WTC11 (cell line): ENCODE measurements around the gene CREG2. TPM values are rescaled to one million over a fixed set of nuclear protein-coding genes. Genes with fewer than 3 reads are reported as not detected.

Source experiments
- ATAC-seq: fragments of 200-7000 bp; cut with Tn5 transposase; 2 replicates; pipeline ENCODE4 v1.10.0; 2021; ENCODE audit warnings: mild to moderate bottlenecking, moderate library complexity
- CTCF ChIA-PET: fragments of 300-600 bp; sonication (Branson Sonifier 250); formaldehyde crosslinking; loops from one replicate; lab custom pipeline; 2021; ENCODE audit warnings: antibody characterized with exemption; lab: Charles Lee
- POLR2A ChIA-PET: fragments of 350-600 bp; sonication (Branson Sonifier 250); formaldehyde crosslinking; loops from one replicate; lab custom pipeline; 2021; ENCODE audit warnings: antibody characterized with exemption; lab: Charles Lee
- DNase-seq: peaks from one replicate; pipeline ENCODE4 v3.0.0; 2021; ENCODE audit warnings: low spot score
- H3K27ac Mint-ChIP-seq: 2 replicates; pipeline ENCODE4 v1.8.0; 2021; ENCODE audit warnings: mixed read lengths
- H3K27me3 Mint-ChIP-seq: 2 replicates; pipeline ENCODE4 v1.8.0; 2021; ENCODE audit warnings: low read depth, mild to moderate bottlenecking, moderate library complexity, mixed read lengths
- H3K36me3 Mint-ChIP-seq: 2 replicates; pipeline ENCODE4 v1.8.0; 2021; ENCODE audit warnings: mixed read lengths
- H3K4me1 Mint-ChIP-seq: 2 replicates; pipeline ENCODE4 v1.8.0; 2022; ENCODE audit warnings: mixed read lengths
- H3K4me3 Mint-ChIP-seq: 2 replicates; pipeline ENCODE4 v1.8.0; 2021; ENCODE audit warnings: mild to moderate bottlenecking, moderate library complexity, mixed read lengths
- H3K9me3 Mint-ChIP-seq: 2 replicates; pipeline ENCODE4 v1.8.0; 2021; ENCODE audit warnings: mixed read lengths
- AR ChIP-seq: fragments of 250-450 bp; sonication (Bioruptor Pico); IDR thresholded peaks from 2 replicates; pipeline ENCODE4 v1.9.0; 2021; ENCODE audit warnings: mild to moderate bottlenecking
- ATF1 ChIP-seq: sonication (generic); formaldehyde crosslinking; IDR thresholded peaks from 2 replicates; pipeline ENCODE4 v1.8.1; 2023; ENCODE audit warnings: mild to moderate bottlenecking, moderate library complexity, missing genetic modification reagents
- E2F4 ChIP-seq: sonication (generic); formaldehyde crosslinking; IDR thresholded peaks from 2 replicates; pipeline ENCODE4 v1.8.1; 2022; ENCODE audit warnings: low read depth, mild to moderate bottlenecking, moderate library complexity, missing genetic modification reagents, borderline replicate concordance
- IRF1 ChIP-seq: sonication (generic); formaldehyde crosslinking; IDR thresholded peaks from 2 replicates; pipeline ENCODE4 v1.8.0; 2023; ENCODE audit warnings: missing genetic modification reagents
- MAX ChIP-seq: sonication (generic); formaldehyde crosslinking; IDR thresholded peaks from 2 replicates; pipeline ENCODE4 v1.8.0; 2022; ENCODE audit warnings: mild to moderate bottlenecking, missing genetic modification reagents
- MXD4 ChIP-seq: fragments of 250-450 bp; sonication (Bioruptor Pico); IDR thresholded peaks from 2 replicates; pipeline ENCODE4 v1.8.0; 2021; ENCODE audit warnings: mild to moderate bottlenecking, moderate library complexity, borderline replicate concordance
- NR1H2 ChIP-seq: sonication (generic); formaldehyde crosslinking; IDR thresholded peaks from 2 replicates; pipeline ENCODE4 v1.9.0; 2021; ENCODE audit warnings: mild to moderate bottlenecking, moderate library complexity, missing genetic modification reagents
- OVOL2 ChIP-seq: fragments of 250-450 bp; sonication (Bioruptor Pico); IDR thresholded peaks from 2 replicates; pipeline ENCODE4 v1.9.0; 2021; ENCODE audit warnings: mild to moderate bottlenecking, borderline replicate concordance
- RORB ChIP-seq: fragments of 250-450 bp; sonication (Bioruptor Pico); IDR thresholded peaks from 2 replicates; pipeline ENCODE4 v1.9.0; 2021; ENCODE audit warnings: mild to moderate bottlenecking
- USF1 ChIP-seq: sonication (generic); formaldehyde crosslinking; IDR thresholded peaks from 2 replicates; pipeline ENCODE4 v1.8.0; 2022; ENCODE audit warnings: mild to moderate bottlenecking, missing genetic modification reagents
- ZNF121 ChIP-seq: sonication (generic); formaldehyde crosslinking; IDR thresholded peaks from 2 replicates; pipeline ENCODE4 v1.8.0; 2023; ENCODE audit warnings: missing genetic modification reagents
- ZNF138 ChIP-seq: sonication (generic); formaldehyde crosslinking; conservative IDR thresholded peaks from 2 replicates; pipeline ENCODE4 v1.8.1; 2022; ENCODE audit warnings: mild to moderate bottlenecking, moderate library complexity, missing genetic modification reagents
- ZNF425 ChIP-seq: fragments of 250-450 bp; sonication (Bioruptor Pico); conservative IDR thresholded peaks from 2 replicates; pipeline ENCODE4 v1.9.0; 2021; ENCODE audit warnings: mild to moderate bottlenecking
- total RNA-seq: library from RNA; stranded (reverse); gene quantifications from 3 replicates; pipeline ENCODE4 v1.2.3, GENCODE V29; 2021
- TF ChIP-seq, protein P1 (sequence below): sonication (generic); formaldehyde crosslinking; conservative IDR thresholded peaks from 2 replicates; pipeline ENCODE4 v1.8.1; 2023; ENCODE audit warnings: mild to moderate bottlenecking, low read depth, missing genetic modification reagents, moderate library complexity
- TF ChIP-seq, protein P2 (sequence below): sonication (generic); formaldehyde crosslinking; IDR thresholded peaks from 2 replicates; pipeline ENCODE4 v1.8.1; 2023; ENCODE audit warnings: mild to moderate bottlenecking, missing genetic modification reagents

The CREG2 gene
- total RNA-seq, 1 experiment from 2014 or later: 1.6 TPM

GRCh38 chr2:101395545-101396315 is 8.4 kb upstream of the CREG2 start (continued):
- TF ChIP-seq USF1 (CRISPR knock-in tag): no peak
- TF ChIP-seq, protein P1, sequence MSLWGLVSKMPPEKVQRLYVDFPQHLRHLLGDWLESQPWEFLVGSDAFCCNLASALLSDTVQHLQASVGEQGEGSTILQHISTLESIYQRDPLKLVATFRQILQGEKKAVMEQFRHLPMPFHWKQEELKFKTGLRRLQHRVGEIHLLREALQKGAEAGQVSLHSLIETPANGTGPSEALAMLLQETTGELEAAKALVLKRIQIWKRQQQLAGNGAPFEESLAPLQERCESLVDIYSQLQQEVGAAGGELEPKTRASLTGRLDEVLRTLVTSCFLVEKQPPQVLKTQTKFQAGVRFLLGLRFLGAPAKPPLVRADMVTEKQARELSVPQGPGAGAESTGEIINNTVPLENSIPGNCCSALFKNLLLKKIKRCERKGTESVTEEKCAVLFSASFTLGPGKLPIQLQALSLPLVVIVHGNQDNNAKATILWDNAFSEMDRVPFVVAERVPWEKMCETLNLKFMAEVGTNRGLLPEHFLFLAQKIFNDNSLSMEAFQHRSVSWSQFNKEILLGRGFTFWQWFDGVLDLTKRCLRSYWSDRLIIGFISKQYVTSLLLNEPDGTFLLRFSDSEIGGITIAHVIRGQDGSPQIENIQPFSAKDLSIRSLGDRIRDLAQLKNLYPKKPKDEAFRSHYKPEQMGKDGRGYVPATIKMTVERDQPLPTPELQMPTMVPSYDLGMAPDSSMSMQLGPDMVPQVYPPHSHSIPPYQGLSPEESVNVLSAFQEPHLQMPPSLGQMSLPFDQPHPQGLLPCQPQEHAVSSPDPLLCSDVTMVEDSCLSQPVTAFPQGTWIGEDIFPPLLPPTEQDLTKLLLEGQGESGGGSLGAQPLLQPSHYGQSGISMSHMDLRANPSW (CRISPR knock-in tag): no peak
- no peak for TF ChIP-seq ZNF138
- TF ChIP-seq AR: no peak
- TF ChIP-seq ATF1 (CRISPR knock-in tag): no peak
- no peak for TF ChIP-seq ZNF121

DNA sequence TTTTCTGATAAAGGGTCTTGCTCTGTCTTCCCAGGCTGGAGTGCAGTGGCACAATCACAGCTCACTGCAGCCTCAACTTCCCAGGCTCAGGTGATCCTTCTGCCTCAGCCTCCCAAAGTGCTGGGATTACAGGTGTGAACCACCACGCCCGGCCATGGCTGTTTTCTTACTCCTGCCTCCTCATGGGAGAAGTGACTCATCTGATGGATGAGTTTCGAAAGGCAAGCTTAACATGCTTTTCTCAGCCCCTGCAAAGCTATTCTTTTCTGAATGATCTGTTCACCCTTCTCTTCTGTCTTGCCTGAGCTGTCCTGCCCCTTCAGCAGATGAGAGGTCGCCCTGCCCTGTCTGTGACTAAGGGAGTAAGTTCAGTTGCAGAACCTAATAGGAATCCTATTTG is 929 bp upstream of the CREG2 start:
- TF ChIP-seq IRF1: no peak
- TF ChIP-seq E2F4 (CRISPR knock-in tag): no peak
- no peak for TF ChIP-seq OVOL2
- no peak for TF ChIP-seq MXD4 (CRISPR knock-in tag)
- TF ChIP-seq NR1H2 (CRISPR knock-in tag): no peak
- TF ChIP-seq, protein P2, sequence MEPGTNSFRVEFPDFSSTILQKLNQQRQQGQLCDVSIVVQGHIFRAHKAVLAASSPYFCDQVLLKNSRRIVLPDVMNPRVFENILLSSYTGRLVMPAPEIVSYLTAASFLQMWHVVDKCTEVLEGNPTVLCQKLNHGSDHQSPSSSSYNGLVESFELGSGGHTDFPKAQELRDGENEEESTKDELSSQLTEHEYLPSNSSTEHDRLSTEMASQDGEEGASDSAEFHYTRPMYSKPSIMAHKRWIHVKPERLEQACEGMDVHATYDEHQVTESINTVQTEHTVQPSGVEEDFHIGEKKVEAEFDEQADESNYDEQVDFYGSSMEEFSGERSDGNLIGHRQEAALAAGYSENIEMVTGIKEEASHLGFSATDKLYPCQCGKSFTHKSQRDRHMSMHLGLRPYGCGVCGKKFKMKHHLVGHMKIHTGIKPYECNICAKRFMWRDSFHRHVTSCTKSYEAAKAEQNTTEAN: no peak
- TF ChIP-seq MAX (CRISPR knock-in tag): no peak
- TF ChIP-seq ZNF425 (CRISPR knock-in tag): no peak
- no peak for TF ChIP-seq RORB (CRISPR knock-in tag)
- no peak for TF ChIP-seq ZNF138
- CTCF ChIA-PET: interaction anchor here (1.0 to 3.9 kb wide), 12 partner anchors 14 to 80 kb away, joined by 3 to 72 read pairs (median 8); partner anchors contain the start of gene RNF149
- no peak overlapping the region for H3K27ac Mint-ChIP-seq
- peaks cover 48% of the 10 kb centered on the region for H3K27me3 Mint-ChIP-seq
- H3K4me3 Mint-ChIP-seq: peak overlapping the region; percentile 11; the same call in 1 of the 2 replicates
- H3K36me3 Mint-ChIP-seq: no peaks in the 10 kb centered on the region
- H3K4me1 Mint-ChIP-seq: peaks cover 13% of the 10 kb centered on the region
- POLR2A ChIA-PET: no interaction called here
- DNase-seq (peak; percentile 9), ATAC-seq (no peak)
- no peaks in the 10 kb centered on the region for H3K9me3 Mint-ChIP-seq
